ENCODE measurements around the gene NCAPD3. TPM values are rescaled to one million over a fixed set of nuclear protein-coding genes. Genes with fewer than 3 reads are reported as not detected.

The NCAPD3 gene
- total RNA-seq, 1 experiment from 2014 or later, result 52.2 TPM

DNA sequence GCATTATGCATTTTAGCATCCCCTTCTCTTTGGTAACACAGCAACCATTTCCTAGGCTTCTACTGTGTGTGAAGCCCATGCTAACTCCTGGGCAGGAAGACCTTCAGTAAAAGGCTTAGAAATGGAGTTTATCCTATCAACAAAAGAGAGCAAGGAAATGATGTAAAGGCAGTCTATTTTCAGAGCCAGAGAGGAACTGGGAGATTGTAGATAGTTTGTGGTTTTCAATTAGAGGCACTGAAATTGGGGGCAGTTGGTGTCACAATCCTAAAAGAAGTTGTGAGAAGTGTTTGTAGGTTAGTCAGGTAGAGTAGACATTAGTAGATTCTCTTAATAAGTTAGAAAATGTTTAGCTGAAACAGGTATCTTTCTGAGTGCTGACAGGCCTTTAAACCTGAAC, 36.7 kb upstream of the NCAPD3 start:
- Histone ChIP-seq H3K23ac (ENCODE audit: insufficient read length, low read depth, low read length) (no peak overlapping the region), H2AK5ac (ENCODE audit: insufficient read length, low read length) (no peak overlapping the region), H3K79me2 (ENCODE audit: insufficient read depth, low read length) (no peaks in the 10 kb centered on the region), H2BK5ac (ENCODE audit: insufficient read length, low read length) (no peak overlapping the region), H4K5ac (ENCODE audit: insufficient read length, low read depth, low read length) (no peak overlapping the region), H3K9me3 (ENCODE audit: control insufficient read depth, low read depth, low read length) (no peaks in the 10 kb centered on the region), H2BK12ac (ENCODE audit: insufficient read length, low read depth, low read length) (no peak overlapping the region), H3T11ph (ENCODE audit: low read length) (no peak overlapping the region), H3K27ac (ENCODE audit: insufficient read length, low read depth, low read length) (no peak overlapping the region), H2BK20ac (ENCODE audit: low read depth, low read length, poor library complexity, severe bottlenecking) (no peak overlapping the region), H3K27me3 (ENCODE audit: insufficient read depth, low read length) (no peaks in the 10 kb centered on the region), H3K18ac (ENCODE audit: insufficient read length, low read depth, low read length) (no peak overlapping the region), H4K91ac (ENCODE audit: insufficient read length, low read depth, low read length) (no peak overlapping the region), H3K14ac (ENCODE audit: insufficient read depth, low read length) (no peak overlapping the region), H4K8ac (replicated peaks; ENCODE audit: insufficient read length, low read depth, low read length) (no peak overlapping the region), H3K4me2 (ENCODE audit: insufficient read depth, insufficient read length, low read length) (no peak overlapping the region), H3K9ac (ENCODE audit: extremely low read depth, insufficient read length, low read length) (no peak overlapping the region), H3K4me1 (ENCODE audit: insufficient read depth, low read length) (peaks cover 4% of the 10 kb centered on the region; the same call in 1 of the 2 replicates), H3K79me1 (ENCODE audit: insufficient read depth, low read depth, low read length, poor library complexity, severe bottlenecking) (no peaks in the 10 kb centered on the region), H2BK120ac (ENCODE audit: low read depth, low read length, poor library complexity, severe bottlenecking) (no peak overlapping the region), H2AFZ (ENCODE audit: low read length) (no peak overlapping the region), H2BK15ac (ENCODE audit: low read depth, low read length) (no peak overlapping the region), H3K56ac (ENCODE audit: insufficient read length, low read depth, low read length) (no peak overlapping the region), H4K20me1 (ENCODE audit: control insufficient read depth, insufficient read depth, insufficient read length) (no peaks in the 10 kb centered on the region), H3K23me2 (ENCODE audit: insufficient read length, low read depth, low read length, poor library complexity, severe bottlenecking) (no peaks in the 10 kb centered on the region), H3K4ac (ENCODE audit: low read depth, low read length) (no peak overlapping the region)
- Mint-ChIP-seq H3K27ac (no peak overlapping the region; a peak in 1 of 7 replicates), H3K4me1 (peaks cover 2 to 3% of the 10 kb centered on the region in 2 experiments; a peak in 3 of 4 replicates), H3K27me3 (ENCODE audit: low read depth) (no peaks in the 10 kb centered on the region), H3K4me3 (no peak overlapping the region), H3K9me3 (no peaks in the 10 kb centered on the region), H3K36me3 (ENCODE audit: insufficient read depth in 1 of 3, low read depth in 3 of 3) (peaks cover 31 to 75% (median 56%) of the 10 kb centered on the region in 3 experiments; a peak in 6 of 7 replicates)
- TF ChIP-seq, protein P1, sequence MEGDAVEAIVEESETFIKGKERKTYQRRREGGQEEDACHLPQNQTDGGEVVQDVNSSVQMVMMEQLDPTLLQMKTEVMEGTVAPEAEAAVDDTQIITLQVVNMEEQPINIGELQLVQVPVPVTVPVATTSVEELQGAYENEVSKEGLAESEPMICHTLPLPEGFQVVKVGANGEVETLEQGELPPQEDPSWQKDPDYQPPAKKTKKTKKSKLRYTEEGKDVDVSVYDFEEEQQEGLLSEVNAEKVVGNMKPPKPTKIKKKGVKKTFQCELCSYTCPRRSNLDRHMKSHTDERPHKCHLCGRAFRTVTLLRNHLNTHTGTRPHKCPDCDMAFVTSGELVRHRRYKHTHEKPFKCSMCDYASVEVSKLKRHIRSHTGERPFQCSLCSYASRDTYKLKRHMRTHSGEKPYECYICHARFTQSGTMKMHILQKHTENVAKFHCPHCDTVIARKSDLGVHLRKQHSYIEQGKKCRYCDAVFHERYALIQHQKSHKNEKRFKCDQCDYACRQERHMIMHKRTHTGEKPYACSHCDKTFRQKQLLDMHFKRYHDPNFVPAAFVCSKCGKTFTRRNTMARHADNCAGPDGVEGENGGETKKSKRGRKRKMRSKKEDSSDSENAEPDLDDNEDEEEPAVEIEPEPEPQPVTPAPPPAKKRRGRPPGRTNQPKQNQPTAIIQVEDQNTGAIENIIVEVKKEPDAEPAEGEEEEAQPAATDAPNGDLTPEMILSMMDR (conservative IDR thresholded peaks at IDR 0.05), result no peak
- no peak for DNase-seq
